Testis (tissue), 2 donors: ENCODE data around the gene NXPH3.

ENCODE experiments used
- CTCF ChIP-seq, 3 experiments: fragments of 450-650 bp in 2 of 3; fragments of 200-600 bp in 1 of 3; sonication (generic) in 1 of 3; IDR thresholded peaks; one replicate each; pipeline ENCODE4 v1.5.1; 2016 to 2019; ENCODE audit warnings: antibody characterized with exemption in 3 of 3, mild to moderate bottlenecking in 2 of 3, moderate library complexity in 1 of 3
- POLR2A ChIP-seq: fragments of 450-650 bp; IDR thresholded peaks from one replicate; pipeline ENCODE4 v1.6.1; 2017; ENCODE audit warnings: antibody characterized with exemption, mild to moderate bottlenecking, moderate library complexity

GRCh38 chr17:49578414-49578813 lies 2.7 kb downstream of the NXPH3 start:
- TF ChIP-seq CTCF (IDR thresholded peaks at IDR 0.05) (no peak), POLR2A (no peak)
